ENCODE measurements around the gene ARAP2.

ARAP2 gene

GRCh38 chr4:36244257-36245082 lies at the start of gene ARAP2:
ARAP2 (minus strand) TSS chr4:36244514; CDS start chr4:36229486, 15,028 bp downstream.
- DNase-seq (ENCODE audit: low read depth), result no peak
- peak within 1 kb of the TSS; percentile 58 for H3K4me3 ChIP-seq (ENCODE audit: low read depth, low read length)

GRCh38 chr4:36292556-36293188 lies 48.4 kb upstream of the ARAP2 start:
- no peak overlapping the region for H3K4me3 ChIP-seq (ENCODE audit: low read depth, low read length)
- no peak for DNase-seq (ENCODE audit: low read depth)

GRCh38 chr4:36290641-36291040 lies 46.3 kb upstream of the ARAP2 start:
- DNase-seq (ENCODE audit: low read depth), result no peak
- H3K4me3 ChIP-seq (ENCODE audit: low read depth, low read length), result no peak overlapping the region

- H3K4me3 ChIP-seq (ENCODE audit: low read depth, low read length), result no peak overlapping the region
- no peak for DNase-seq (ENCODE audit: low read depth)
These were observed 44.6 kb upstream of the ARAP2 start for GRCh38 chr4:36288731-36289426.

- no peak overlapping the region for H3K4me3 ChIP-seq (ENCODE audit: low read depth, low read length)
- no peak for DNase-seq (ENCODE audit: low read depth)
These were observed 42.2 kb upstream of the ARAP2 start for GRCh38 chr4:36286481-36286871.

GRCh38 chr4:36285784-36286480 lies 41.6 kb upstream of the ARAP2 start:
- no peak for DNase-seq (ENCODE audit: low read depth)
- no peak overlapping the region for H3K4me3 ChIP-seq (ENCODE audit: low read depth, low read length)

- H3K4me3 ChIP-seq (ENCODE audit: low read depth, low read length), result no peak overlapping the region
- DNase-seq (ENCODE audit: low read depth), result no peak
These were observed 39.7 kb upstream of the ARAP2 start for GRCh38 chr4:36283912-36284465.

- H3K4me3 ChIP-seq (ENCODE audit: low read depth, low read length), result no peak overlapping the region
- DNase-seq (ENCODE audit: low read depth), result no peak
These were observed 38.3 kb upstream of the ARAP2 start for GRCh38 chr4:36282503-36283030.

- DNase-seq (ENCODE audit: low read depth), result no peak
- no peak within 1 kb of the TSS for H3K4me3 ChIP-seq (ENCODE audit: low read depth, low read length)
These were observed 37.2 kb upstream of the ARAP2 start, which contains the start of gene DTHD1 for GRCh38 chr4:36281384-36282106. DTHD1 (plus strand) TSS chr4:36281616; CDS start chr4:36281759, 143 bp downstream.

- DNase-seq (ENCODE audit: low read depth), result no peak
- no peak overlapping the region for H3K4me3 ChIP-seq (ENCODE audit: low read depth, low read length)
These were observed 36.2 kb upstream of the ARAP2 start for GRCh38 chr4:36280555-36280954.

- no peak overlapping the region for H3K4me3 ChIP-seq (ENCODE audit: low read depth, low read length)
- DNase-seq (ENCODE audit: low read depth), result no peak
These were observed 34.5 kb upstream of the ARAP2 start for GRCh38 chr4:36278789-36279188.

GRCh38 chr4:36277533-36277932 lies 33.2 kb upstream of the ARAP2 start:
- DNase-seq (ENCODE audit: low read depth), result no peak
- H3K4me3 ChIP-seq (ENCODE audit: low read depth, low read length), result no peak overlapping the region

GRCh38 chr4:36274158-36274557 lies 29.8 kb upstream of the ARAP2 start:
- DNase-seq (ENCODE audit: low read depth), result no peak

GRCh38 chr4:36273276-36273675 lies 29.0 kb upstream of the ARAP2 start:
- no peak overlapping the region for H3K4me3 ChIP-seq (ENCODE audit: low read depth, low read length)
- no peak for DNase-seq (ENCODE audit: low read depth)

More at GRCh38 chr4:36274158-36274557, 29.8 kb upstream of the ARAP2 start:
- H3K4me3 ChIP-seq (ENCODE audit: low read depth, low read length), result no peak overlapping the region

GRCh38 chr4:36269533-36270173 lies 25.3 kb upstream of the ARAP2 start:
- DNase-seq (ENCODE audit: low read depth), result no peak
- no peak overlapping the region for H3K4me3 ChIP-seq (ENCODE audit: low read depth, low read length)

GRCh38 chr4:36269101-36269500 lies 24.8 kb upstream of the ARAP2 start:
- no peak for DNase-seq (ENCODE audit: low read depth)
- no peak overlapping the region for H3K4me3 ChIP-seq (ENCODE audit: low read depth, low read length)

GRCh38 chr4:36267486-36268268 lies 23.4 kb upstream of the ARAP2 start:
- no peak overlapping the region for H3K4me3 ChIP-seq (ENCODE audit: low read depth, low read length)

More at GRCh38 chr4:36267486-36268268, 23.4 kb upstream of the ARAP2 start:
- no peak for DNase-seq (ENCODE audit: low read depth)
